ENCODE measurements around the gene TTC17. TPM values are rescaled to one million over a fixed set of nuclear protein-coding genes. Genes with fewer than 3 reads are reported as not detected.
A peak's percentile ranks its signal among the peaks of the same experiment; 100 is the strongest.

Gene TTC17
- polyA plus RNA-seq (2011; rRNA removed) (86.5 and 104 TPM in 2 replicates), polyA minus RNA-seq (2011; rRNA and poly(A)+ RNA removed) (76.7 and 86.8 TPM in 2 replicates)

DNA sequence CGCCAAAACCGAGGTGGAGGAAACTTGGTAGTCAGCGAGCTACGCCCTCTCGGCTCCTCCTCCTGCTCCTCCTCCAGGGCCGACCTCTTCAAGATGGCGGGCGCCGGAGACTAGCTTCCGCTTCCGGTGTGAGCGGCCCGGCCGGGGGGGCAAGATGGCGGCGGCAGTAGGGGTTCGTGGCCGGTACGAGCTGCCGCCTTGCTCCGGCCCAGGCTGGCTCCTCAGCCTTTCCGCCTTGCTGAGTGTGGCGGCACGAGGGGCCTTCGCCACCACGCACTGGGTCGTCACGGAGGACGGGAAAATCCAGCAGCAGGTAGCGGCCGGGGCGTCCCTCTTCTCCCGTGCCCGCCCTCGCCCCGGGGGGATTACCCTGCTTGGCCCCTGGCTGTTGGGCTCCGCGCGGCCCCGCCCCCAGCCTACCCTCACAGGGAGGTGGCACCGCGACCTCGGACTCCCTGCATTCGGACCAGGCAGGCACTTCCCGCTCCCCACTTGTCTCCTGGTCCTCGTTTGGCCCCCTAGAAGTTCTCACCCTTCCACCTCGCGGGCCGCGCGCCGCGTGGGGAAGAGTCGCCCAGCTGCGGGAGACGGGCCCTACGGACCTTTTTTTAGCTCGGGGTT is at the start of gene TTC17:
TTC17 (plus strand) TSS at position 120 of the 621 bp plus-strand sequence; CDS start at position 155, 35 bp downstream.
- H3K4me3 ChIP-seq (ENCODE audit: low read depth, low read length) = peak within 1 kb of the TSS; percentile 89
- DNase-seq (ENCODE audit: low read depth) = peak; percentile 48
- TF ChIP-seq CTCF (IDR thresholded peaks at IDR 0.05; ENCODE audit: insufficient read depth, low read depth, low read length) = no peak
- peaks cover 4% of the 10 kb centered on the region; the same call in 1 of the 2 replicates for H3K36me3 ChIP-seq (ENCODE audit: control insufficient read depth, insufficient read depth, low read length)
- ChIA-PET CTCF (interaction anchor here (1.1 to 1.8 kb wide), 3 partner anchors 24 to 48 kb away, joined by 3 to 7 read pairs (median 5); partner anchors contain the start of gene API5), POLR2A (no interaction called here)
- H3K27me3 ChIP-seq (ENCODE audit: control insufficient read depth, insufficient read depth, low read length) = no peaks in the 10 kb centered on the region

DNA sequence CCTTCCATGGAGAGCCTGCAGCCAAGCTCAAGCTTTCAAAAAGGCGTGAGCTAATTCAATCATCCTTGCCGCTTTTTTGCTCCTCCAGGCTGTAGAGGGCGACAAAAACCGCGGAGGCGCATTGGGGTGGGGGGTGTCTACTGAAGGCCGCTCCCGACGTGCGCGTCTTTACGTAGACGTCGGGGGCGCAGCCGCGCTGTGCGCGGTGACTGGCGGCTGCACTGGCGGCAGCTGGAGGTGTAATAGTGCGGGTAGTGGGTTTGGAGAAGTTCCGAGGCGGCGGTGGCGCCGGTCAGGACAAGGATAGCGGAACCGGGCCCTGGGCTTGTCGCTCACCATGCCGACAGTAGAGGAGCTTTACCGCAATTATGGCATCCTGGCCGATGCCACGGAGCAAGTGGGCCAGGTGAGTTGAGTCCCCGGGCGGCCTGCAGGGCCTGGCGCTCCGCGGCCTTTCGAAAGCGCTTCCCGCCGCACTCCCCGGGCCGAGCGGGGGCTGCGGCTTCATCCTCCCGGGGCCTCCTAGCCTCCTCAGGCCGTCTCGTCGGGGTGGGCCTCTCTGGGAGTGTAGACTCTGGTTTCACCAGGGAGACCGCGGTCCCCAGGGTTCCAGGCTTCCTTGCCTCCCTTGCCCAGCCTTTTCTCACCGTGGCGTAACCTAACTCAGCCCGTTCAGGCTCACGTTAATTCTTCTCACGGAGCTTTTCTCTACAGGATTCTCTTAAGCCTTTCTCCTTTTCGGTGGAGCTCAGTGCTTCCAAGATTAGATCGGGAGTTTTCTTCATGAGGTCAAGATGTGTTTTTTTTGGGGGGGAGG is 46.7 kb upstream of the TTC17 start, which contains the start of gene API5:
API5 (plus strand) TSS at position 206 of the 817 bp plus-strand sequence; CDS start at position 338, 132 bp downstream.
- ChIA-PET CTCF (interaction anchor here (0.7 to 2.1 kb wide), 8 partner anchors 10 to 77 kb away, joined by 3 to 11 read pairs (median 4); partner anchors contain the start of gene TTC17), POLR2A (interaction anchor here (0.6 kb wide), 1 partner anchor 201 kb away, joined by 3 read pairs; no protein-coding TSS in a partner anchor)
- H3K36me3 ChIP-seq (ENCODE audit: control insufficient read depth, insufficient read depth, low read length) = no peaks in the 10 kb centered on the region
- no peaks in the 10 kb centered on the region for H3K27me3 ChIP-seq (ENCODE audit: control insufficient read depth, insufficient read depth, low read length)
- peak; percentile 89 for TF ChIP-seq CTCF (IDR thresholded peaks at IDR 0.05; ENCODE audit: insufficient read depth, low read depth, low read length)
- H3K4me3 ChIP-seq (ENCODE audit: low read depth, low read length) = peak within 1 kb of the TSS; percentile 68
- DNase-seq (ENCODE audit: low read depth) = peak; percentile 63

- H3K4me3 ChIP-seq (ENCODE audit: low read depth, low read length) = no peak overlapping the region
- H3K36me3 ChIP-seq (ENCODE audit: control insufficient read depth, insufficient read depth, low read length) = peaks cover 2% of the 10 kb centered on the region; the same call in 1 of the 2 replicates
- no peak for DNase-seq (ENCODE audit: low read depth)
- POLR2A ChIA-PET = no interaction called here
- CTCF ChIA-PET = no interaction called here
- H3K27me3 ChIP-seq (ENCODE audit: control insufficient read depth, insufficient read depth, low read length) = no peaks in the 10 kb centered on the region
- no peak for TF ChIP-seq CTCF (IDR thresholded peaks at IDR 0.05; ENCODE audit: insufficient read depth, low read depth, low read length)
Measured at GRCh38 chr11:43315966-43316365, 42.8 kb upstream of the TTC17 start.

DNA sequence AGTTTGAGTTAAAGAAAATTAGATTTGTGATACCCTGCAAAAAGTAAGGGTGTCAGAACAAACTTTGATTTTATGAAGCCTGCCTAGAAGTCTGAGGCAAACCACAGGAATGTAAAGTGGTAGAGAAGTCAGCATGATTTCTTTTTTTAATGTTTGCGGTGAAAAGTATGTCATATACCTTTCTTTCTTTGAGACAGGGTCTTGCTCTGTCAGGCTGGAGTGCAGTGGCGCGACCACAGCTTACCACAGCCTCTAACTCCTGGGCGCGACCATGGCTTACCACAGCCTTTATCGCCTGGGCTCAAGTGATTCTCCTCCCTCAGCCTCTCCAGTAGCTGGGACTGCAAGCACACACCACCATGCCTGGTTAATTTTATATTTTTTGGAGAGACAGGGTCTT is 42.3 kb upstream of the TTC17 start:
- DNase-seq (ENCODE audit: low read depth) = no peak
- Histone ChIP-seq H3K4me3 (ENCODE audit: low read depth, low read length) (no peak overlapping the region), H3K36me3 (ENCODE audit: control insufficient read depth, insufficient read depth, low read length) (peaks cover 2% of the 10 kb centered on the region; the same call in 1 of the 2 replicates), H3K27me3 (ENCODE audit: control insufficient read depth, insufficient read depth, low read length) (no peaks in the 10 kb centered on the region)
- TF ChIP-seq CTCF (IDR thresholded peaks at IDR 0.05; ENCODE audit: insufficient read depth, low read depth, low read length) = no peak
- ChIA-PET CTCF (no interaction called here), POLR2A (no interaction called here)

DNA sequence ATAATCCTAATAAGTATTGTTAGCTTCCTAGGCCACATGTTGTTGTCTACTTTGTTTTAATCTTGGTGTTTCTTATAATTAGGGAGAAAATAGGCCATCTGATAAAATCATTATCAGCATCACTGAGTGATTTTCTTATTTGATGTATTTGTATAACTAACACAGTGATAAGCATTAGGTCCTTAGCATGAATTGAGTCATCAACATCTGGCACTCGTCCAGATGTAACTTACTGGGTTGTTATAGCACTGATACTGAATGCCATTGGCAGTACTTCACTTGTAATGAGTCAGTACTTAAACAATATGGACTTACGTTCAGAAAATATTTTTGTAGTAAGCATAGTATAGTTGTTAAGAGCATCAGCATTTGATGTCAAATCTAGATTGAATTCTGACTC is 30.7 kb upstream of the TTC17 start:
- no peaks in the 10 kb centered on the region for H3K27me3 ChIP-seq (ENCODE audit: control insufficient read depth, insufficient read depth, low read length)
- H3K4me3 ChIP-seq (ENCODE audit: low read depth, low read length) = no peak overlapping the region
- ChIA-PET CTCF (interaction anchor here (1.3 kb wide), 1 partner anchor 16 kb away, joined by 4 read pairs; the partner anchor contains the start of gene API5), POLR2A (no interaction called here)
- TF ChIP-seq CTCF (IDR thresholded peaks at IDR 0.05; ENCODE audit: insufficient read depth, low read depth, low read length) = no peak
- peaks cover 14% of the 10 kb centered on the region for H3K36me3 ChIP-seq (ENCODE audit: control insufficient read depth, insufficient read depth, low read length)
- peak; percentile 37 for DNase-seq (ENCODE audit: low read depth)
